Neural cell (in vitro differentiated cells): ENCODE data around the gene CABCOCO1.

Source experiments
- EZH2 ChIP-seq: fragments of 200-600, 300-800 bp; shearing (Covaris generic), sonication (generic); IDR thresholded peaks from 2 replicates; pipeline ENCODE4 v1.6.1; 2014; ENCODE audit warnings: antibody characterized with exemption, low read length, borderline replicate concordance, mild to moderate bottlenecking; ENCODE audit not compliant: insufficient read depth, poor library complexity, severe bottlenecking
- MXI1 ChIP-seq: fragments of 450-650 bp; conservative IDR thresholded peaks from 2 replicates; pipeline ENCODE4 v1.6.1; 2014; ENCODE audit warnings: antibody characterized with exemption, mild to moderate bottlenecking; ENCODE audit not compliant: poor library complexity, severe bottlenecking
- POLR2AphosphoS5 ChIP-seq: IDR thresholded peaks from 2 replicates; pipeline ENCODE4 v1.6.1; 2012
- SMC3 ChIP-seq: fragments of 450-650 bp; conservative IDR thresholded peaks from 2 replicates; pipeline ENCODE4 v1.6.1; 2014; ENCODE audit warnings: antibody characterized with exemption, mild to moderate bottlenecking, moderate library complexity; ENCODE audit not compliant: poor library complexity
- TF ChIP-seq, protein P1 (sequence below): fragments of 450-650 bp; IDR thresholded peaks from 2 replicates; pipeline ENCODE4 v1.5.1; 2014; ENCODE audit warnings: antibody characterized with exemption, mild to moderate bottlenecking, moderate library complexity; ENCODE audit not compliant: poor library complexity, severe bottlenecking
- TF ChIP-seq, protein P2 (sequence below): IDR thresholded peaks from 2 replicates; pipeline ENCODE4 v1.6.1; 2012; ENCODE audit warnings: borderline replicate concordance

- TF ChIP-seq MXI1 = no peak
- no peak for TF ChIP-seq POLR2AphosphoS5
- TF ChIP-seq, protein P1, sequence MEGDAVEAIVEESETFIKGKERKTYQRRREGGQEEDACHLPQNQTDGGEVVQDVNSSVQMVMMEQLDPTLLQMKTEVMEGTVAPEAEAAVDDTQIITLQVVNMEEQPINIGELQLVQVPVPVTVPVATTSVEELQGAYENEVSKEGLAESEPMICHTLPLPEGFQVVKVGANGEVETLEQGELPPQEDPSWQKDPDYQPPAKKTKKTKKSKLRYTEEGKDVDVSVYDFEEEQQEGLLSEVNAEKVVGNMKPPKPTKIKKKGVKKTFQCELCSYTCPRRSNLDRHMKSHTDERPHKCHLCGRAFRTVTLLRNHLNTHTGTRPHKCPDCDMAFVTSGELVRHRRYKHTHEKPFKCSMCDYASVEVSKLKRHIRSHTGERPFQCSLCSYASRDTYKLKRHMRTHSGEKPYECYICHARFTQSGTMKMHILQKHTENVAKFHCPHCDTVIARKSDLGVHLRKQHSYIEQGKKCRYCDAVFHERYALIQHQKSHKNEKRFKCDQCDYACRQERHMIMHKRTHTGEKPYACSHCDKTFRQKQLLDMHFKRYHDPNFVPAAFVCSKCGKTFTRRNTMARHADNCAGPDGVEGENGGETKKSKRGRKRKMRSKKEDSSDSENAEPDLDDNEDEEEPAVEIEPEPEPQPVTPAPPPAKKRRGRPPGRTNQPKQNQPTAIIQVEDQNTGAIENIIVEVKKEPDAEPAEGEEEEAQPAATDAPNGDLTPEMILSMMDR = no peak
- TF ChIP-seq, protein P2, sequence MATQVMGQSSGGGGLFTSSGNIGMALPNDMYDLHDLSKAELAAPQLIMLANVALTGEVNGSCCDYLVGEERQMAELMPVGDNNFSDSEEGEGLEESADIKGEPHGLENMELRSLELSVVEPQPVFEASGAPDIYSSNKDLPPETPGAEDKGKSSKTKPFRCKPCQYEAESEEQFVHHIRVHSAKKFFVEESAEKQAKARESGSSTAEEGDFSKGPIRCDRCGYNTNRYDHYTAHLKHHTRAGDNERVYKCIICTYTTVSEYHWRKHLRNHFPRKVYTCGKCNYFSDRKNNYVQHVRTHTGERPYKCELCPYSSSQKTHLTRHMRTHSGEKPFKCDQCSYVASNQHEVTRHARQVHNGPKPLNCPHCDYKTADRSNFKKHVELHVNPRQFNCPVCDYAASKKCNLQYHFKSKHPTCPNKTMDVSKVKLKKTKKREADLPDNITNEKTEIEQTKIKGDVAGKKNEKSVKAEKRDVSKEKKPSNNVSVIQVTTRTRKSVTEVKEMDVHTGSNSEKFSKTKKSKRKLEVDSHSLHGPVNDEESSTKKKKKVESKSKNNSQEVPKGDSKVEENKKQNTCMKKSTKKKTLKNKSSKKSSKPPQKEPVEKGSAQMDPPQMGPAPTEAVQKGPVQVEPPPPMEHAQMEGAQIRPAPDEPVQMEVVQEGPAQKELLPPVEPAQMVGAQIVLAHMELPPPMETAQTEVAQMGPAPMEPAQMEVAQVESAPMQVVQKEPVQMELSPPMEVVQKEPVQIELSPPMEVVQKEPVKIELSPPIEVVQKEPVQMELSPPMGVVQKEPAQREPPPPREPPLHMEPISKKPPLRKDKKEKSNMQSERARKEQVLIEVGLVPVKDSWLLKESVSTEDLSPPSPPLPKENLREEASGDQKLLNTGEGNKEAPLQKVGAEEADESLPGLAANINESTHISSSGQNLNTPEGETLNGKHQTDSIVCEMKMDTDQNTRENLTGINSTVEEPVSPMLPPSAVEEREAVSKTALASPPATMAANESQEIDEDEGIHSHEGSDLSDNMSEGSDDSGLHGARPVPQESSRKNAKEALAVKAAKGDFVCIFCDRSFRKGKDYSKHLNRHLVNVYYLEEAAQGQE = no peak
- TF ChIP-seq EZH2 = no peak
- no peak for TF ChIP-seq SMC3
Observed at GRCh38 chr10:61692447-61693010, 29.8 kb downstream of the CABCOCO1 start.
